ENCODE data around the gene HIVEP2.

HIVEP2 gene

DNA sequence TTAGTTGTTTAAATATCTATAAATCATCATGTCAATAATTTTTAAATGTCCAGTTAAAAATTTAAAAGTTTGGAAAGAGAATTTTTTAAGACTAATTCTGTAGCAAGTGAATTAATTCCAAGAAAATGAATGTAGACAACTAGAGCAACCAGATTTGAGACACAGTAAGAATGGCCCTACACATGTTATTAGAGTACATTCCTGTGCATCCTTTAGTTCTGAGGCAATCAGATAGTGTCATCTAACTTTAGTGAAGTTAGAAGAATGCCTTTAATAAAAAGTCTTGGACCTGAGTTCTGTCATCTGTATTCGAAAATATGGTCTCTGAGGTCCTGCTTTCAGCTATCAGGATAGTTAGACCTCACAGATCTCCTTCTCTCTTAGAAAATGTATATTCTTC lies 63.7 kb downstream of the HIVEP2 start:
- Histone ChIP-seq H3K23ac (ENCODE audit: low read length) (no peak overlapping the region), H3K36me3 (ENCODE audit: control insufficient read depth in 1 of 2, insufficient read depth in 2 of 2, low read length in 2 of 2) (peaks cover 0 to 2% of the 10 kb centered on the region in 2 experiments), H2BK5ac (ENCODE audit: low read depth, low read length, poor library complexity) (no peak overlapping the region), H3K14ac (ENCODE audit: low read length) (no peak overlapping the region), H3K4me2 (ENCODE audit: low read length) (no peak overlapping the region), H3K27me3 (ENCODE audit: insufficient read depth, low read length) (no peaks in the 10 kb centered on the region), H3K4me3 (ENCODE audit: low read depth, low read length) (no peak overlapping the region), H3K4ac (ENCODE audit: low read depth, low read length) (no peak overlapping the region), H2BK12ac (ENCODE audit: low read length) (no peak overlapping the region), H3K79me2 (ENCODE audit: control insufficient read depth, insufficient read depth, low read length, poor library complexity) (peaks cover 1% of the 10 kb centered on the region), H3K9me3 (ENCODE audit: insufficient read depth, low read depth, low read length) (no peaks in the 10 kb centered on the region), H3K79me1 (ENCODE audit: low read length) (no peaks in the 10 kb centered on the region), H4K8ac (ENCODE audit: low read depth, low read length) (no peak overlapping the region), H2BK120ac (ENCODE audit: insufficient read depth, low read length, poor library complexity) (no peak overlapping the region), H3K27ac (ENCODE audit: low read depth, low read length) (no peak overlapping the region), H3K4me1 (ENCODE audit: control insufficient read depth in 1 of 2, insufficient read depth in 2 of 2, low read length in 2 of 2) (peaks cover 0 to 7% of the 10 kb centered on the region in 2 experiments), H2AFZ (ENCODE audit: insufficient read depth, low read length, poor library complexity) (no peak overlapping the region), H2AK5ac (ENCODE audit: low read length) (no peak overlapping the region), H4K12ac (ENCODE audit: low read depth, low read length) (no peak overlapping the region), H4K91ac (ENCODE audit: low read depth, low read length) (no peak overlapping the region), H3K9ac (ENCODE audit: low read length) (no peak overlapping the region), H3K18ac (ENCODE audit: low read length) (no peak overlapping the region)
- DNase-seq: peak in 1 of 2 donors; percentile 22
- no CpG with 5 or more reads among the region's 1 CpG for WGBS (ENCODE audit: extremely low coverage, insufficient coverage, insufficient read length)

DNA sequence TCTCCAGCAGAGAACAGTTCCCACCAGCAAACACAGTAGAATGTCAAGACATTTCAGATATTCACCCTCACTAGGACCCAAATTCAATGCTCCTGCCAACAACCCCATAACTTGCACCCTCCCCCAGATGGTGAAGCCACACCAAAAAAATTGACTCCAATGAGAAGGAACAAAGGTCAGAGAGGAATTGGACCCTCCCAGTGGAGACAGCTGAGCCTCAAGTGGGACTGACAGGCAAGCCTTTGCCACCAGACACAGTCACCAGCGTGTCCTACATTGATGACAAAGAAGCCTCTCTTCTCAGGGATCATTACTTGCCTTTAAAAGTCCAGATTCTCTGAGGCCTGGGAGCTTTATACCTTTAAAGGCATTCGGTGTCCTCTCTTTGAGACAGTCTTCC lies 64.8 kb downstream of the HIVEP2 start:
- Histone ChIP-seq H3K4me3 (ENCODE audit: low read depth, low read length) (no peak overlapping the region), H3K79me1 (ENCODE audit: low read length) (no peaks in the 10 kb centered on the region), H3K27me3 (ENCODE audit: insufficient read depth, low read length) (no peaks in the 10 kb centered on the region), H3K27ac (ENCODE audit: low read depth, low read length) (no peak overlapping the region), H4K91ac (ENCODE audit: low read depth, low read length) (no peak overlapping the region), H4K8ac (ENCODE audit: low read depth, low read length) (no peak overlapping the region), H2AK5ac (ENCODE audit: low read length) (no peak overlapping the region), H3K4ac (ENCODE audit: low read depth, low read length) (no peak overlapping the region), H2AFZ (ENCODE audit: insufficient read depth, low read length, poor library complexity) (no peak overlapping the region), H2BK12ac (ENCODE audit: low read length) (no peak overlapping the region), H3K14ac (ENCODE audit: low read length) (no peak overlapping the region), H3K4me1 (ENCODE audit: control insufficient read depth in 1 of 2, insufficient read depth in 2 of 2, low read length in 2 of 2) (peaks cover 0 to 7% of the 10 kb centered on the region in 2 experiments), H4K12ac (ENCODE audit: low read depth, low read length) (no peak overlapping the region), H3K9ac (ENCODE audit: low read length) (no peak overlapping the region), H3K79me2 (ENCODE audit: control insufficient read depth, insufficient read depth, low read length, poor library complexity) (peaks cover 1% of the 10 kb centered on the region), H3K23ac (ENCODE audit: low read length) (no peak overlapping the region), H3K36me3 (ENCODE audit: control insufficient read depth in 1 of 2, insufficient read depth in 2 of 2, low read length in 2 of 2) (peaks cover 0 to 2% of the 10 kb centered on the region in 2 experiments), H3K18ac (ENCODE audit: low read length) (no peak overlapping the region), H2BK5ac (ENCODE audit: low read depth, low read length, poor library complexity) (no peak overlapping the region), H3K9me3 (ENCODE audit: insufficient read depth, low read depth, low read length) (no peaks in the 10 kb centered on the region), H2BK120ac (ENCODE audit: insufficient read depth, low read length, poor library complexity) (no peak overlapping the region), H3K4me2 (ENCODE audit: low read length) (no peak overlapping the region)
- no peak for DNase-seq
- no CpG with 5 or more reads among the region's 2 CpGs for WGBS (ENCODE audit: extremely low coverage, insufficient coverage, insufficient read length)

DNA sequence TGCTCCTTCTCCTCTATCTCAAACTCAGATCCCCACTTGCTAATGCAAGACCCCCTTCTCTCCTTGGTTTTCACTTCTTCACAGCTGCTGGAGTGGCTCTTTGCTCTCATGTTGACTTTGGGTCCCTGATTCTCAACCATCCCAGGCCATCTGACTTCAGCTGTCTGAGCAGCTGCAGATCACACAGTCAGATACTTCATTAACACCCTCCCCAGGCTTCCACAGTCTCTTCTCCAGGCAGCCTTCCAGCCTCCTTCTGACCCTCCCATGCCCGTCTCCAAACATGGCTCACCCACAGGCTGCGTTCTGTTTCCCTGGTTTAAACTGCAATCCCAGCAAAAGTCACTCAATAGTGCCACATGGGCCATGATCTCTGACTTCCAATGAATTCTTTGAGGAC lies 65.4 kb downstream of the HIVEP2 start:
- H3K79me1 ChIP-seq (ENCODE audit: low read length): no peaks in the 10 kb centered on the region
- no peak overlapping the region for H3K4me3 ChIP-seq (ENCODE audit: low read depth, low read length)
- no peak overlapping the region for H2BK120ac ChIP-seq (ENCODE audit: insufficient read depth, low read length, poor library complexity)
- peaks cover 0 to 9% of the 10 kb centered on the region in 2 experiments for H3K4me1 ChIP-seq (ENCODE audit: control insufficient read depth in 1 of 2, insufficient read depth in 2 of 2, low read length in 2 of 2)
- no peak overlapping the region for H4K12ac ChIP-seq (ENCODE audit: low read depth, low read length)
- H3K27me3 ChIP-seq (ENCODE audit: insufficient read depth, low read length): no peaks in the 10 kb centered on the region
- no peaks in the 10 kb centered on the region for H3K9me3 ChIP-seq (ENCODE audit: insufficient read depth, low read depth, low read length)
- no peak overlapping the region for H3K18ac ChIP-seq (ENCODE audit: low read length)
- H2AFZ ChIP-seq (ENCODE audit: insufficient read depth, low read length, poor library complexity): no peak overlapping the region
- no peak overlapping the region for H4K91ac ChIP-seq (ENCODE audit: low read depth, low read length)
- no peak overlapping the region for H2AK5ac ChIP-seq (ENCODE audit: low read length)
- no CpG with 5 or more reads among the region's 2 CpGs for WGBS (ENCODE audit: extremely low coverage, insufficient coverage, insufficient read length)
- peaks cover 1% of the 10 kb centered on the region for H3K79me2 ChIP-seq (ENCODE audit: control insufficient read depth, insufficient read depth, low read length, poor library complexity)
- no peak overlapping the region for H2BK5ac ChIP-seq (ENCODE audit: low read depth, low read length, poor library complexity)
- no peak overlapping the region for H3K14ac ChIP-seq (ENCODE audit: low read length)
- no peak overlapping the region for H3K23ac ChIP-seq (ENCODE audit: low read length)
- H3K4ac ChIP-seq (ENCODE audit: low read depth, low read length): no peak overlapping the region
- H3K9ac ChIP-seq (ENCODE audit: low read length): no peak overlapping the region
- no peak for DNase-seq
- H3K4me2 ChIP-seq (ENCODE audit: low read length): no peak overlapping the region
- H3K36me3 ChIP-seq (ENCODE audit: control insufficient read depth in 1 of 2, insufficient read depth in 2 of 2, low read length in 2 of 2): peaks cover 0 to 2% of the 10 kb centered on the region in 2 experiments
- no peak overlapping the region for H3K27ac ChIP-seq (ENCODE audit: low read depth, low read length)
- H4K8ac ChIP-seq (ENCODE audit: low read depth, low read length): no peak overlapping the region
- H2BK12ac ChIP-seq (ENCODE audit: low read length): no peak overlapping the region

DNA sequence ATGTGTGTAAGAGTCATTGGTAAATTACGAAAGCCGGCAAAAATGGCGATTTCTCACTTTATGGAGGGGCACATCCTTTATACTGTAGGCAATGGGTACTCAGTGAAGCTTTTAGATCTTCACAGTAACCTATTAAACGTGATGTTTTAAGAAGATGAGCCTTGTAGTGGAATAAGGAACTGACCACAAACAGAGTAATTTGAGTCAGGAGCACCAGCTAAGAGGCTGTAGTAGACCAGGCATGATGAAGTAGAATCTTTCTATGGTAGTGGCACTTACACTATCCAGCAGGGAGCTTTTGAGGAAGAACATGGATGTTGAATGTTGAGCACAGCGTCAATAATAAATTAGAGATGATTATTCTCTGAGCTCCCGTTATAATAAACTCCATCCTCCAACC lies 65.9 kb downstream of the HIVEP2 start:
- Histone ChIP-seq H4K12ac (ENCODE audit: low read depth, low read length) (no peak overlapping the region), H4K91ac (ENCODE audit: low read depth, low read length) (no peak overlapping the region), H2AFZ (ENCODE audit: insufficient read depth, low read length, poor library complexity) (no peak overlapping the region), H2BK5ac (ENCODE audit: low read depth, low read length, poor library complexity) (no peak overlapping the region), H3K23ac (ENCODE audit: low read length) (no peak overlapping the region), H2BK12ac (ENCODE audit: low read length) (no peak overlapping the region), H3K9me3 (ENCODE audit: insufficient read depth, low read depth, low read length) (no peaks in the 10 kb centered on the region), H3K79me1 (ENCODE audit: low read length) (no peaks in the 10 kb centered on the region), H4K8ac (ENCODE audit: low read depth, low read length) (no peak overlapping the region), H3K4me2 (ENCODE audit: low read length) (no peak overlapping the region), H3K79me2 (ENCODE audit: control insufficient read depth, insufficient read depth, low read length, poor library complexity) (peaks cover 1% of the 10 kb centered on the region), H3K36me3 (ENCODE audit: control insufficient read depth in 1 of 2, insufficient read depth in 2 of 2, low read length in 2 of 2) (peaks cover 0 to 2% of the 10 kb centered on the region in 2 experiments), H3K18ac (ENCODE audit: low read length) (no peak overlapping the region), H3K14ac (ENCODE audit: low read length) (no peak overlapping the region), H3K4ac (ENCODE audit: low read depth, low read length) (no peak overlapping the region), H3K9ac (ENCODE audit: low read length) (no peak overlapping the region), H3K27ac (ENCODE audit: low read depth, low read length) (no peak overlapping the region), H3K27me3 (ENCODE audit: insufficient read depth, low read length) (no peaks in the 10 kb centered on the region), H3K4me1 (ENCODE audit: control insufficient read depth in 1 of 2, insufficient read depth in 2 of 2, low read length in 2 of 2) (peaks cover 0 to 9% of the 10 kb centered on the region in 2 experiments), H2AK5ac (ENCODE audit: low read length) (no peak overlapping the region), H2BK120ac (ENCODE audit: insufficient read depth, low read length, poor library complexity) (no peak overlapping the region), H3K4me3 (ENCODE audit: low read depth, low read length) (no peak overlapping the region)
- no CpG with 5 or more reads among the region's 6 CpGs for WGBS (ENCODE audit: extremely low coverage, insufficient coverage, insufficient read length)
- DNase-seq: no peak

Data from trophoblast cell (in vitro differentiated cells and primary cell).